HepG2 (cell line): Measurements from ENCODE around the gene MSMB. TPM values are rescaled to one million over a fixed set of nuclear protein-coding genes. Genes with fewer than 3 reads are reported as not detected.

Source experiments
- ATAC-seq: fragments of 200-7000 bp; cut with Tn5 transposase; 3 replicates; pipeline ENCODE4 v1.9.1; 2020; ENCODE audit warnings: mild to moderate bottlenecking, moderate library complexity
- BruUV-seq: library from RNA; stranded (reverse); fragments of 400-500 nt; replicated peaks from 2 replicates; lab custom pipeline; 2021; lab: Mats Ljungman, UMichigan
- CTCF ChIA-PET: fragments of 300-600 bp; formaldehyde crosslinking; extraction: SDS; loops from one replicate; lab custom pipeline; 2021; ENCODE audit warnings: low total read pairs, inconsistent platforms, low intra/inter-chr PET ratio; lab: Yijun Ruan, JAX
- POLR2A ChIA-PET: fragments of 350-600 bp; sonication (Branson Sonifier 250); formaldehyde crosslinking; loops from one replicate; lab custom pipeline; 2020; ENCODE audit warnings: antibody characterized with exemption, inconsistent platforms; lab: Yijun Ruan, JAX
- DNase-seq: peaks from one replicate; pipeline ENCODE4 v3.0.0-alpha.2; 2015; ENCODE audit warnings: low spot score
- FAIRE-seq: peaks from 3 replicates; lab custom pipeline; 2011; peaks lifted over from hg19 to GRCh38; lab: Jason Lieb, UNC
- H2AFZ ChIP-seq: one replicate; pipeline ENCODE4 v1.6.1; 2011; ENCODE audit warnings: low read length, inconsistent platforms
- H3K27ac ChIP-seq: fragments of 300-600 bp; 3 replicates; pipeline ENCODE4 v1.8.0; 2011; ENCODE audit warnings: mixed run types, mild to moderate bottlenecking, mixed read lengths, low read length, inconsistent platforms; ENCODE audit not compliant: insufficient read depth; ENCODE audit errors: extremely low read length
- H3K27me3 ChIP-seq, 2 experiments: fragments of 200-600 bp in 1 of 2; 2 replicates in 1 of 2; 3 replicates in 1 of 2; pipeline versions ENCODE4 v1.6.0 to v1.8.0; 2011; ENCODE audit warnings: low read length in 2 of 2, mild to moderate bottlenecking in 2 of 2, moderate library complexity in 2 of 2, inconsistent platforms in 1 of 2; ENCODE audit not compliant: insufficient read depth in 2 of 2, control insufficient read depth in 1 of 2
- H3K36me3 ChIP-seq, 2 experiments: fragments of 200-600 bp in 1 of 2; replicated peaks in 1 of 2; 2 replicates in 1 of 2; 3 replicates in 1 of 2; pipeline versions ENCODE4 v1.5.1 to v1.8.0; 2011; ENCODE audit warnings: low read length in 2 of 2, inconsistent platforms in 1 of 2; ENCODE audit not compliant: insufficient read depth in 2 of 2, control insufficient read depth in 1 of 2
- H3K4me1 ChIP-seq: 2 replicates; pipeline ENCODE4 v1.5.1; 2012; ENCODE audit warnings: low read length, inconsistent platforms; ENCODE audit not compliant: insufficient read depth
- H3K4me2 ChIP-seq: 2 replicates; pipeline ENCODE4 v1.6.0; 2011; ENCODE audit warnings: low read depth, low read length, inconsistent platforms
- H3K4me3 ChIP-seq, 3 experiments: fragments of 200-600 bp in 1 of 3; sonication (generic), shearing (Covaris generic) in 1 of 3; replicated peaks in 1 of 3; 2 replicates each; pipeline ENCODE4 v1.5.1; 2011 to 2016; ENCODE audit warnings: low read length in 3 of 3, inconsistent platforms in 2 of 3, low read depth in 2 of 3, mild to moderate bottlenecking in 2 of 3, control low read depth in 1 of 3, mixed read lengths in 1 of 3; ENCODE audit not compliant: insufficient read depth in 1 of 3
- H3K79me2 ChIP-seq: one replicate; pipeline ENCODE4 v1.6.1; 2011; ENCODE audit warnings: low read length, inconsistent platforms; ENCODE audit not compliant: insufficient read depth
- H3K9ac ChIP-seq: 2 replicates; pipeline ENCODE4 v1.6.0; 2011; ENCODE audit warnings: mild to moderate bottlenecking, low read depth, low read length, inconsistent platforms; ENCODE audit not compliant: insufficient read depth
- H3K9me3 ChIP-seq: 2 replicates; pipeline ENCODE4 v1.5.1; 2012; ENCODE audit warnings: mild to moderate bottlenecking, low read length
- H4K20me1 ChIP-seq: 2 replicates; pipeline ENCODE4 v1.6.0; 2011; ENCODE audit warnings: inconsistent platforms, mild to moderate bottlenecking, low read length, moderate library complexity; ENCODE audit not compliant: insufficient read depth
- ARNT ChIP-seq: fragments of 450-650 bp; IDR thresholded peaks from 2 replicates; pipeline ENCODE4 v1.6.1; 2017
- FOXK2 ChIP-seq: fragments of 450-650 bp; IDR thresholded peaks from 2 replicates; pipeline ENCODE4 v1.6.1; 2016
- FOXO4 ChIP-seq: sonication (generic); formaldehyde crosslinking; conservative IDR thresholded peaks from 2 replicates; pipeline ENCODE4 v1.8.1; 2023; ENCODE audit warnings: missing genetic modification reagents
- GTF3A ChIP-seq: sonication (generic); formaldehyde crosslinking; conservative IDR thresholded peaks from 2 replicates; pipeline ENCODE4 v1.4.0; 2020; ENCODE audit warnings: mild to moderate bottlenecking, missing genetic modification reagents
- HMG20B ChIP-seq: conservative IDR thresholded peaks from 2 replicates; pipeline ENCODE4 v1.6.1; 2016; ENCODE audit warnings: missing genetic modification reagents, missing compliant biosample characterization
- HOXA5 ChIP-seq: sonication (generic); formaldehyde crosslinking; IDR thresholded peaks from 2 replicates; pipeline ENCODE4 v1.4.0; 2020; ENCODE audit warnings: missing genetic modification reagents
- SALL1 ChIP-seq: sonication (generic); formaldehyde crosslinking; IDR thresholded peaks from 2 replicates; pipeline ENCODE4 v1.8.0; 2022; ENCODE audit warnings: mild to moderate bottlenecking, missing genetic modification reagents
- TP53 ChIP-seq: sonication (generic); formaldehyde crosslinking; conservative IDR thresholded peaks from 2 replicates; pipeline ENCODE4 v1.4.0; 2020; ENCODE audit warnings: missing genetic modification reagents
- YEATS2 ChIP-seq: sonication (generic); formaldehyde crosslinking; IDR thresholded peaks from 2 replicates; pipeline ENCODE4 v1.4.0; 2020; ENCODE audit warnings: missing genetic modification reagents, borderline replicate concordance
- ZBTB2 ChIP-seq: sonication (generic); formaldehyde crosslinking; IDR thresholded peaks from 2 replicates; pipeline ENCODE4 v1.8.0; 2022; ENCODE audit warnings: low read depth, missing genetic modification reagents
- ZNF275 ChIP-seq: sonication (generic); formaldehyde crosslinking; IDR thresholded peaks from 2 replicates; pipeline ENCODE4 v1.8.0; 2022; ENCODE audit warnings: missing genetic modification reagents, mild to moderate bottlenecking, inconsistent platforms, borderline replicate concordance
- ZNF644 ChIP-seq: IDR thresholded peaks from 2 replicates; pipeline ENCODE4 v1.6.1; 2016; ENCODE audit warnings: low read depth
- ZNF746 ChIP-seq: sonication (generic); formaldehyde crosslinking; IDR thresholded peaks from 2 replicates; pipeline ENCODE4 v1.8.0; 2022; ENCODE audit warnings: mild to moderate bottlenecking, missing genetic modification reagents
- ZNF83 ChIP-seq: sonication (generic); formaldehyde crosslinking; IDR thresholded peaks from 2 replicates; pipeline ENCODE4 v1.4.0; 2020; ENCODE audit warnings: missing genetic modification reagents, mild to moderate bottlenecking, borderline replicate concordance
- ZXDC ChIP-seq: sonication (generic); formaldehyde crosslinking; IDR thresholded peaks from 2 replicates; pipeline ENCODE4 v1.5.0; 2020; ENCODE audit warnings: mild to moderate bottlenecking, missing genetic modification reagents
- WGBS: methylation state at CpG from one replicate; pipeline ENCODE4 v1.1.6; 2017; ENCODE audit warnings: low lambda C conversion rate; 5-methylcytosine and 5-hydroxymethylcytosine counted together
- in situ Hi-C: cut with HindIII; loops from 2 replicates; pipeline ENCODE4 v1.10.0; 2017; ENCODE audit warnings: low pct_unique_long_range_greater_than_20kb; ENCODE audit not compliant: extremely low pct_ligation_motif_present
- intact Hi-C: fragments of 100-400 bp; cut with micrococcal nuclease; formaldehyde crosslinking; loops from one replicate; pipeline ENCODE4 v1.10.0; 2022; ENCODE audit not compliant: unreplicated experiment
- polyA plus RNA-seq, 8 experiments: library from polyadenylated mRNA; depleted of rRNA in 3 of 8; stranded (reverse) in 7 of 8; unstranded in 1 of 8; fragments of >200 nt; fragmentation: Illumina TruSeq in 4 of 8; extraction: Trizol in 4 of 8; gene quantifications; 2 replicates each; pipeline versions ENCODE4 v1.2.1 to v1.2.3, GENCODE V29; 2011 to 2016; ENCODE audit warnings: low read depth in 4 of 8, missing spikeins in 1 of 8, mixed read lengths in 1 of 8; ENCODE audit not compliant: insufficient read depth in 1 of 8
- total RNA-seq, 5 experiments: library from RNA; depleted of rRNA; stranded (reverse); fragments of >200 nt; fragmentation: Illumina TruSeq; extraction: Trizol; gene quantifications; 2 replicates each; pipeline ENCODE4 v1.2.3, GENCODE V29; 2016; ENCODE audit warnings: low read depth in 1 of 5

Gene MSMB
- total and polyA plus RNA-seq, 2 of the 13 experiments (the other 11 are each of a cell fraction or from before 2014, with no cell fraction given): 0.84 TPM; not detected in 1

- peak overlapping the region; percentile 84 for H3K27ac ChIP-seq
- TF ChIP-seq ZBTB2 (CRISPR knock-in tag) (0 out of 2 replicates have a peak, but pooled peaks have one; percentile 25), FOXO4 (CRISPR knock-in tag) (no peak), ZNF644 (CRISPR knock-in tag) (peak; percentile 78), SALL1 (CRISPR knock-in tag) (peak; percentile 93), FOXK2 (peak; percentile 34; the same call in 1 of the 2 replicates), ZNF275 (peak; percentile 64; the same call in 1 of the 2 replicates), TP53 (no peak), ARNT (no peak), ZNF83 (no peak), ZXDC (CRISPR knock-in tag) (no peak), HOXA5 (CRISPR knock-in tag) (peak; percentile 43; the same call in 1 of the 2 replicates), GTF3A (no peak), ZNF746 (CRISPR knock-in tag) (no peak; the same call in 1 of the 2 replicates), HMG20B (CRISPR knock-in tag) (no peak), YEATS2 (peak; percentile 32; the same call in 1 of the 2 replicates)
Measured at GRCh38 chr10:46035923-46036849, 9.9 kb downstream of the MSMB start.

More at GRCh38 chr10:46035923-46036849, 9.9 kb downstream of the MSMB start:
- H3K4me3 ChIP-seq: peak overlapping the region in 2 of 3 experiments; percentile 18 to 41; a peak in 3 of 6 replicates
- CTCF ChIA-PET: no interaction called here
- ATAC-seq (peak; percentile 72), FAIRE-seq (no peak), DNase-seq (peak; percentile 90)
- H2AFZ ChIP-seq: no peak overlapping the region
- intact Hi-C loops (no loop called here), in situ Hi-C loops (no loop called here)
- H3K9me3 ChIP-seq: no peaks in the 10 kb centered on the region
- no peaks in the 10 kb centered on the region for H4K20me1 ChIP-seq
- no peaks in the 10 kb centered on the region for H3K36me3 ChIP-seq
- H3K79me2 ChIP-seq: peaks cover 11% of the 10 kb centered on the region
- H3K27me3 ChIP-seq: no peaks in the 10 kb centered on the region
- WGBS: 31% methylated on average over 8 of the region's 8 CpGs
- peaks cover 66% of the 10 kb centered on the region for H3K4me1 ChIP-seq
- H3K4me2 ChIP-seq: peak overlapping the region; percentile 74
- POLR2A ChIA-PET: interaction anchor here (0.7 to 2.5 kb wide), 7 partner anchors 8 to 35 kb away, joined by 3 to 26 read pairs (median 6); no protein-coding TSS in a partner anchor
- no TSS peak for BruUV-seq
- H3K9ac ChIP-seq: 0 out of 2 replicates have a peak overlapping the region, but pooled peaks have one; percentile 45
